Panc1 (cell line): ENCODE results near the gene DLG4. TPM values are rescaled to one million over a fixed set of nuclear protein-coding genes. Genes with fewer than 3 reads are reported as not detected.

Experiments used
- ATAC-seq: fragments of 200-7000 bp; cut with Tn5 transposase; 2 replicates; pipeline ENCODE4 v1.9.1; 2020; ENCODE audit warnings: mild to moderate bottlenecking, moderate library complexity
- BruUV-seq: library from RNA; stranded (reverse); fragments of 400-500 nt; replicated peaks from 2 replicates; lab custom pipeline; 2021; lab: Mats Ljungman, UMichigan
- CTCF ChIA-PET: fragments of 300-600 bp; sonication (Branson Sonifier 250); formaldehyde crosslinking; loops from one replicate; lab custom pipeline; 2022; ENCODE audit warnings: antibody characterized with exemption; lab: Charles Lee
- POLR2A ChIA-PET: fragments of 300-600 bp; sonication (Branson Sonifier 250); formaldehyde crosslinking; loops from one replicate; lab custom pipeline; 2022; ENCODE audit warnings: antibody characterized with exemption; lab: Charles Lee
- DNase-seq: peaks from one replicate; pipeline ENCODE4 v3.0.0-alpha.2; 2010; ENCODE audit warnings: low read depth, low spot score
- H3K27ac ChIP-seq: 2 replicates; pipeline ENCODE4 v1.5.1; 2011; ENCODE audit warnings: mild to moderate bottlenecking, low read length, inconsistent platforms
- H3K27me3 ChIP-seq: fragments of 200-500 bp; sonication (Bioruptor generic); 2 replicates; pipeline ENCODE4 v1.6.0; 2014; ENCODE audit warnings: low read length, inconsistent platforms; ENCODE audit not compliant: control insufficient read depth, insufficient read depth
- H3K36me3 ChIP-seq: fragments of 200-500 bp; sonication (Bioruptor generic); 2 replicates; pipeline ENCODE4 v1.5.1; 2014; ENCODE audit warnings: inconsistent platforms, mild to moderate bottlenecking, low read length, moderate library complexity; ENCODE audit not compliant: control insufficient read depth, insufficient read depth
- H3K4me1 ChIP-seq: 2 replicates; pipeline ENCODE4 v1.5.1; 2011; ENCODE audit warnings: inconsistent platforms, mild to moderate bottlenecking, low read length, moderate library complexity; ENCODE audit not compliant: control insufficient read depth, insufficient read depth
- H3K4me3 ChIP-seq, 2 experiments: 2 replicates each; pipeline ENCODE4 v1.5.1; 2011 to 2012; ENCODE audit warnings: low read depth in 2 of 2, low read length in 2 of 2, mild to moderate bottlenecking in 2 of 2, inconsistent platforms in 1 of 2, moderate library complexity in 1 of 2
- H3K9me3 ChIP-seq: fragments of 200-500 bp; sonication (Bioruptor generic); 2 replicates; pipeline ENCODE4 v1.5.1; 2014; ENCODE audit warnings: low read depth, mild to moderate bottlenecking, inconsistent platforms, low read length, moderate library complexity; ENCODE audit not compliant: control insufficient read depth, insufficient read depth
- POLR2AphosphoS5 ChIP-seq: IDR thresholded peaks from 2 replicates; pipeline ENCODE4 v1.6.1; 2012; ENCODE audit warnings: mild to moderate bottlenecking, low read depth, low read length, moderate library complexity
- SIN3A ChIP-seq: IDR thresholded peaks from 2 replicates; pipeline ENCODE4 v1.6.1; 2012; ENCODE audit warnings: low read depth, mild to moderate bottlenecking, low read length, moderate library complexity, borderline replicate concordance; ENCODE audit not compliant: insufficient read depth
- TCF7L2 ChIP-seq: IDR thresholded peaks from 2 replicates; pipeline ENCODE4 v1.6.1; 2011; ENCODE audit warnings: mild to moderate bottlenecking, low read depth, low read length, inconsistent platforms
- in situ Hi-C: cut with HindIII; loops from 2 replicates; pipeline ENCODE4 v1.10.0; 2016; ENCODE audit warnings: low sequenced_read_pairs, low pct_unique_long_range_greater_than_20kb
- intact Hi-C: fragments of 100-400 bp; cut with micrococcal nuclease; formaldehyde crosslinking; loops from one replicate; pipeline ENCODE4 v1.10.0; 2022; ENCODE audit not compliant: unreplicated experiment
- total RNA-seq: library from RNA; stranded (reverse); gene quantifications from one replicate; pipeline ENCODE4 v1.2.1, GENCODE V29; 2021; ENCODE audit not compliant: unreplicated experiment
- TF ChIP-seq, protein P1 (sequence below): fragments of 450-650 bp; IDR thresholded peaks from 2 replicates; pipeline ENCODE4 v1.5.1; 2017; ENCODE audit warnings: mild to moderate bottlenecking
- TF ChIP-seq, protein P2 (sequence below), 2 experiments: IDR thresholded peaks; 2 replicates each; pipeline ENCODE4 v1.6.1; 2011 to 2012; ENCODE audit warnings: low read depth in 2 of 2, control low read depth in 1 of 2, low read length in 1 of 2, mild to moderate bottlenecking in 1 of 2, moderate library complexity in 1 of 2; ENCODE audit not compliant: insufficient read depth in 1 of 2

Gene DLG4
- total RNA-seq, 1 experiment from 2014 or later = 32.4 TPM

DNA sequence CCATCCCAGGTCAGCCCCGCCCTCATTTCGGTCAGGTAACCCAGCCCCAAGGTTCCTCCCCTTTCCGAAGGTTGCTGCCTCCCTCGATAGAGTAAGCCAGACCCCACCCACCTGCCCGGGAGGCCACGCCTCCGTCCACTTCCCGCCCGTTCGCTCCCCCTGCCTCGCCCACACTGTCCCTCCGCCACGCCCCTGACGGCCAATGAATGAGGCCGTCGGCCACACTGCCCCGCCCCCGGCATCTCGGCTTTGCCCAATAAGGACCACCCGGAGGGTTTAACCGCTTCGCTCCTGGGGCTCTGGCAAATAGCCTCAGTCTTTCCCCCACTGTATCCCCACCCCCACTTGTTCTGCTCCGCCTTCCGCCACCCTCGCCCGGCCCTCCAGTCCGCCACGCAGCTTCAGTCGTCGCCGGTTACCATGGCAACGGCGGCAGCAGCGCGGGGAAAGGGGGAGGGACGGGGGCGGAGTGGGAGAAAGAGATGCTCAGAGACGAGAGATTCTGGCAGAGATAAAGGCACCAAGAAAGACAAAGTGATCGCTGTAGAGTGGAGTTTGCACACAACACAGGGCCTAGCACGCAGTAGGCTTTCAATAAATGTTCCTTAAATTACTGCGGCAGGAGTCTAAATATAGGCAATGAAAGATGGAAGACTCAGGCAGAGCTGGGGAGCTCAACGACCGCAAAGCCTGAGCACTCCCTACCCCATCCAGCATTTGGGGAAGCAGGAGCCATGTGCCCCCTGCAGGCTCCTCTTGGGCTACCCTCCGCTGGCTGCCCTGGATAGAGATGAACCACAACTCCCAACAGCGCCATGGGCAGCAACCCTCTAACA lies 5.1 kb downstream of the DLG4 start:
- TF ChIP-seq TCF7L2 = no peak
- TF ChIP-seq, protein P1, sequence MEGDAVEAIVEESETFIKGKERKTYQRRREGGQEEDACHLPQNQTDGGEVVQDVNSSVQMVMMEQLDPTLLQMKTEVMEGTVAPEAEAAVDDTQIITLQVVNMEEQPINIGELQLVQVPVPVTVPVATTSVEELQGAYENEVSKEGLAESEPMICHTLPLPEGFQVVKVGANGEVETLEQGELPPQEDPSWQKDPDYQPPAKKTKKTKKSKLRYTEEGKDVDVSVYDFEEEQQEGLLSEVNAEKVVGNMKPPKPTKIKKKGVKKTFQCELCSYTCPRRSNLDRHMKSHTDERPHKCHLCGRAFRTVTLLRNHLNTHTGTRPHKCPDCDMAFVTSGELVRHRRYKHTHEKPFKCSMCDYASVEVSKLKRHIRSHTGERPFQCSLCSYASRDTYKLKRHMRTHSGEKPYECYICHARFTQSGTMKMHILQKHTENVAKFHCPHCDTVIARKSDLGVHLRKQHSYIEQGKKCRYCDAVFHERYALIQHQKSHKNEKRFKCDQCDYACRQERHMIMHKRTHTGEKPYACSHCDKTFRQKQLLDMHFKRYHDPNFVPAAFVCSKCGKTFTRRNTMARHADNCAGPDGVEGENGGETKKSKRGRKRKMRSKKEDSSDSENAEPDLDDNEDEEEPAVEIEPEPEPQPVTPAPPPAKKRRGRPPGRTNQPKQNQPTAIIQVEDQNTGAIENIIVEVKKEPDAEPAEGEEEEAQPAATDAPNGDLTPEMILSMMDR = peak; percentile 76
- peak overlapping the region; percentile 63; the same call in 1 of the 2 replicates for H3K27ac ChIP-seq
- intact Hi-C loops = no loop called here
- H3K36me3 ChIP-seq = no peaks in the 10 kb centered on the region
- ATAC-seq = peak; percentile 86
- in situ Hi-C loops = no loop called here
- ChIA-PET POLR2A (no interaction called here), CTCF (interaction anchor here (0.6 to 0.7 kb wide), 2 partner anchors 139 to 193 kb away, joined by 3 read pairs; no protein-coding TSS in a partner anchor)
- H3K27me3 ChIP-seq = no peaks in the 10 kb centered on the region
- peaks cover 28% of the 10 kb centered on the region for H3K4me1 ChIP-seq
- H3K9me3 ChIP-seq = no peaks in the 10 kb centered on the region
- peak; percentile 92 for DNase-seq
- no TSS peak for BruUV-seq
- H3K4me3 ChIP-seq = peak overlapping the region; percentile 47 to 70

DNA sequence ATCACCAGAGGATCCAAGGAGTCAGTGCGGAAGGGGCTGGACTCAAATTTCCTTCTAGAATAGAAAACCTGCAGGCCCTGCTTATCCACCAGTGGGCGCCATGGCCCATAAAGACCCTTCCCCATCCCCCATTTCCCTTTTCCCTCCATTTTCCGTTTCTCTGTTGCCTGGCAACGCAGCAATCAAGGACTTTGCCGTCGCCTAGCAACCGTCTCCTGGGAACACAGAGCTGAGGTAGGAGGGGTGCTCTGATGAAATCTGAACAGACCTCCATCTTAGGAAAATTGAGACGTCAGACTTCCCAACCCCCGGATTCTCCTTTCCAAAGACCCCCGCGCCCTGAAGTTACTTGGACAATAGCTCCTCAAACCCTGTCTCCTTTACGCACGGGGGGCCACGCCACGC lies 5.7 kb downstream of the DLG4 start:
- BruUV-seq = no TSS peak
- no peak for DNase-seq
- intact Hi-C loops = no loop called here
- ChIA-PET POLR2A (no interaction called here), CTCF (interaction anchor here (0.7 kb wide), 1 partner anchor 140 kb away, joined by 3 read pairs; no protein-coding TSS in a partner anchor)
- ATAC-seq = no peak
- Histone ChIP-seq H3K4me3 (peak overlapping the region; percentile 47 to 70), H3K4me1 (peaks cover 22% of the 10 kb centered on the region), H3K9me3 (no peaks in the 10 kb centered on the region), H3K27me3 (no peaks in the 10 kb centered on the region), H3K27ac (peak overlapping the region; percentile 11; the same call in 1 of the 2 replicates), H3K36me3 (no peaks in the 10 kb centered on the region)
- TF ChIP-seq, protein P2, sequence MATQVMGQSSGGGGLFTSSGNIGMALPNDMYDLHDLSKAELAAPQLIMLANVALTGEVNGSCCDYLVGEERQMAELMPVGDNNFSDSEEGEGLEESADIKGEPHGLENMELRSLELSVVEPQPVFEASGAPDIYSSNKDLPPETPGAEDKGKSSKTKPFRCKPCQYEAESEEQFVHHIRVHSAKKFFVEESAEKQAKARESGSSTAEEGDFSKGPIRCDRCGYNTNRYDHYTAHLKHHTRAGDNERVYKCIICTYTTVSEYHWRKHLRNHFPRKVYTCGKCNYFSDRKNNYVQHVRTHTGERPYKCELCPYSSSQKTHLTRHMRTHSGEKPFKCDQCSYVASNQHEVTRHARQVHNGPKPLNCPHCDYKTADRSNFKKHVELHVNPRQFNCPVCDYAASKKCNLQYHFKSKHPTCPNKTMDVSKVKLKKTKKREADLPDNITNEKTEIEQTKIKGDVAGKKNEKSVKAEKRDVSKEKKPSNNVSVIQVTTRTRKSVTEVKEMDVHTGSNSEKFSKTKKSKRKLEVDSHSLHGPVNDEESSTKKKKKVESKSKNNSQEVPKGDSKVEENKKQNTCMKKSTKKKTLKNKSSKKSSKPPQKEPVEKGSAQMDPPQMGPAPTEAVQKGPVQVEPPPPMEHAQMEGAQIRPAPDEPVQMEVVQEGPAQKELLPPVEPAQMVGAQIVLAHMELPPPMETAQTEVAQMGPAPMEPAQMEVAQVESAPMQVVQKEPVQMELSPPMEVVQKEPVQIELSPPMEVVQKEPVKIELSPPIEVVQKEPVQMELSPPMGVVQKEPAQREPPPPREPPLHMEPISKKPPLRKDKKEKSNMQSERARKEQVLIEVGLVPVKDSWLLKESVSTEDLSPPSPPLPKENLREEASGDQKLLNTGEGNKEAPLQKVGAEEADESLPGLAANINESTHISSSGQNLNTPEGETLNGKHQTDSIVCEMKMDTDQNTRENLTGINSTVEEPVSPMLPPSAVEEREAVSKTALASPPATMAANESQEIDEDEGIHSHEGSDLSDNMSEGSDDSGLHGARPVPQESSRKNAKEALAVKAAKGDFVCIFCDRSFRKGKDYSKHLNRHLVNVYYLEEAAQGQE (IDR thresholded peaks at IDR 0.05; ENCODE audit: insufficient read depth in 1 of 2, low read depth in 2 of 2, low read length in 1 of 2) = no peak
- TF ChIP-seq TCF7L2 (no peak), SIN3A (no peak), POLR2AphosphoS5 (no peak)
- TF ChIP-seq, protein P1 = no peak
- in situ Hi-C loops = no loop called here
